WERI-Rb-1 (cell line): ENCODE data around the gene RTP3.
"Not testable (repeated sequence)": the region's sequence is repeated elsewhere in the genome, so short reads cannot be mapped to it uniquely, and the experiment has no call there.

Source experiments
- DNase-seq: peaks from one replicate; pipeline ENCODE4 v3.0.0-alpha.2; 2020
- H3K27ac ChIP-seq: fragments of 250-450 bp; sonication (Bioruptor Pico); 2 replicates; pipeline ENCODE4 v1.5.1; 2020; ENCODE audit warnings: mild to moderate bottlenecking, moderate library complexity
- H3K27me3 ChIP-seq: fragments of 250-450 bp; sonication (Bioruptor Pico); 2 replicates; pipeline ENCODE4 v1.5.1; 2021; ENCODE audit warnings: mild to moderate bottlenecking, low read depth, moderate library complexity; ENCODE audit not compliant: insufficient read depth, severe bottlenecking
- H3K36me3 ChIP-seq: fragments of 250-450 bp; sonication (Bioruptor Pico); 2 replicates; pipeline ENCODE4 v1.5.1; 2020; ENCODE audit warnings: mild to moderate bottlenecking, moderate library complexity
- H3K4me3 ChIP-seq: 2 replicates; pipeline ENCODE4 v1.5.1; 2011; ENCODE audit warnings: low read depth, mild to moderate bottlenecking, control low read depth, low read length
- H3K9me3 ChIP-seq: fragments of 250-450 bp; sonication (Bioruptor Pico); 2 replicates; pipeline ENCODE4 v1.5.1; 2021; ENCODE audit warnings: mild to moderate bottlenecking, moderate library complexity; ENCODE audit not compliant: severe bottlenecking
- TF ChIP-seq, protein P1 (sequence below): IDR thresholded peaks from 2 replicates; pipeline ENCODE4 v1.5.1; 2011; ENCODE audit warnings: low read depth, mild to moderate bottlenecking, control low read depth, inconsistent platforms, low read length

RTP3 gene

DNA sequence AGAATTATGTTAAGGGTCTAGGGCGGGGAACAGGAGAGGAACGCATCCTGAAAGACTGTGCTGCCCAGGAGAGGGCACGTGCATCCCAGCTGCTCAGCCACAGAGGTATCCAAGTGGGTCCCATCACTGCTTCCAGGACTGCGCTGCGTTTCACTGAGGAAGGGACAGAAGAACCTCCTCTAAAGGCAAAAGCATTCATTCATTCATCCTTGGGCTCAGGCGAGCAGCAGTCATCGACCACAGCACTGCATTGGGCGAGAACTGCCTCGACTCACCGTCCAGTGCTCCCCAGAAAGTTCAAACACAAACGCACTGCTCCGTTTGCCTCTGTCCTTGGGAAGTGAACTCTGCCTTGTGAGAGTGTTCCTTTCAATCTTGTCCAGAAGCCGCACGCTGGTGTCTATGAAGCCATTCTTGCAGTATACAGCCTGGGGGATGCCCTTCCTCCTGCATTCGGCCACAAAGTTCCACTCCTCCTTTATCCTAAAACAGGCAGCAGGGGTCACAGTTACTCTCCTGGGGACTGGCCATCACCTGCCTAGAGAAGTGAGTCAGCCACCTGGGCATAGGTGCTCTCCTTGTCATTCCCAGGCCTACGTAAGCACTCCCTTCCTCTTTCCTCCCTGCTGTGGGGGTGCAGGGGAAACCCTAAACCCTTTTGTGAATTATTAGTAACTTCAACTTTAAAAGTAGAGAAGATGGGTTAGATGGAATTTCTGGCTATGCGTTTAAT, 47.2 kb downstream of the RTP3 start:
- Histone ChIP-seq H3K4me3 (no peak overlapping the region), H3K36me3 (no peaks in the 10 kb centered on the region), H3K9me3 (no peaks in the 10 kb centered on the region), H3K27ac (no peak overlapping the region), H3K27me3 (no peaks in the 10 kb centered on the region)
- TF ChIP-seq, protein P1, sequence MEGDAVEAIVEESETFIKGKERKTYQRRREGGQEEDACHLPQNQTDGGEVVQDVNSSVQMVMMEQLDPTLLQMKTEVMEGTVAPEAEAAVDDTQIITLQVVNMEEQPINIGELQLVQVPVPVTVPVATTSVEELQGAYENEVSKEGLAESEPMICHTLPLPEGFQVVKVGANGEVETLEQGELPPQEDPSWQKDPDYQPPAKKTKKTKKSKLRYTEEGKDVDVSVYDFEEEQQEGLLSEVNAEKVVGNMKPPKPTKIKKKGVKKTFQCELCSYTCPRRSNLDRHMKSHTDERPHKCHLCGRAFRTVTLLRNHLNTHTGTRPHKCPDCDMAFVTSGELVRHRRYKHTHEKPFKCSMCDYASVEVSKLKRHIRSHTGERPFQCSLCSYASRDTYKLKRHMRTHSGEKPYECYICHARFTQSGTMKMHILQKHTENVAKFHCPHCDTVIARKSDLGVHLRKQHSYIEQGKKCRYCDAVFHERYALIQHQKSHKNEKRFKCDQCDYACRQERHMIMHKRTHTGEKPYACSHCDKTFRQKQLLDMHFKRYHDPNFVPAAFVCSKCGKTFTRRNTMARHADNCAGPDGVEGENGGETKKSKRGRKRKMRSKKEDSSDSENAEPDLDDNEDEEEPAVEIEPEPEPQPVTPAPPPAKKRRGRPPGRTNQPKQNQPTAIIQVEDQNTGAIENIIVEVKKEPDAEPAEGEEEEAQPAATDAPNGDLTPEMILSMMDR, result no peak
- no peak for DNase-seq

DNA sequence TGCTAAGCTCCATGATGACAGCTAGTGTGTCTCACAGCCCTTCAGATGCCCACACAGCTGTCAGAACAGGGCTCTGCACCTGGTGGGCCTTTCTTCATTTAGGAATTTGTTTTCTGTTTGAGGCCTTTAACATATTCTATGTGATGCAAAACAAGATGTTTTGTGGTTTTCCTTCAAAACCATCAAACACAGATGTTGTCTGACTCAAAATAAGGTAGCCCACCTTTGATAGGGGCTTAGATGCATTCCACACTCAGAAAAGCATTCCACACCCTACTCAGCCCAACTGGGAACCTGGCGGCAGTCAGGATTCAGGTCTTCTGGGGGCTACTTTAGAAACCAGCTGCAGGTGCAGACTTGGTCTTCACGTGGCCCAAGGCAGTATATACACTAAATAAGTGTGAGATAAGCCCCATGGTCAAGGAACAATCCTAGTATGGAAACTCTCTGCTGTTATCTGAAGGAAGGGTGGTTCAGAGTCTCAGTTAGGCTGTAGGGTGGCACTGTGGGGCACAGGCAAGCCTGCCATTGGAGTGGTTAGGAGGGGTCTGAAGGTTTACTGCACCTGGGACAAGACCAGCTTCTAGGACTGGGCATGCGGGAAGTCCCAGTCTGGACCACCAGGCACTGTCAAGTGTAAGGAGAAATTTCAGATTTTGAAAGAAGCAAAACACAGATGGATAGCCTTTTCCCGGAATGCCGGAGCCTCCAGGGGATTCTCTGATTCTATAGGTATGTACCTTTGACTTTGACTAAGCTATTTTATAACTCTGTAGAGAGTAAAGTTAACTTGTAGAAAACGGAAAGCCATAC, 48.2 kb downstream of the RTP3 start:
- Histone ChIP-seq H3K4me3 (no peak overlapping the region), H3K36me3 (no peaks in the 10 kb centered on the region), H3K9me3 (no peaks in the 10 kb centered on the region), H3K27ac (no peak overlapping the region), H3K27me3 (no peaks in the 10 kb centered on the region)
- no peak for DNase-seq
- TF ChIP-seq, protein P1, result no peak

DNA sequence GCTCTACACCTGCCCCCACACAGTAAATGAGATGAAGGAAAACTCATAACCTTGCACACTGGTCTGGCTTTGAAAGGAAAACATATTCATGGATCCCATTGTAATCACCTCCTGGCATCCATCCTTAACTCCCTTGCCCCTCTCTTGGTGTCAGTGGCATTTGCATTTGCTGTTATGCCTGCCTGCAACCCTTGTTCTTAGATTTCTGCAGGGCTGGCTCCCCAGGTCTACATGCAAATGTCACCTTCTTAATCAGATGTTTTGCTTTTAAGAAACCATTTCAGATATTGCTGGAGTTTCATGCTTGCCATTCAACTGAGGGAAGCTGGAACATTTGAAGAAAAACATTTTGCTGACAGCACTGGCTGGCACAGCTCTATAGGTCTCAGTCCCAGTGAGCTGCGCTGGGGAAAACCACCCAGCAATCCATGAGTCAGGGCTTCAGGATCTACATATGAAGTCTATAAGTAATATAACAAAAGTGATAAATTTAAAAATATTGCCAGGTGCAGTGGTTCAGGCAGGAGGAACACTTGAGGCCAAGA, 49.2 kb downstream of the RTP3 start:
- no peaks in the 10 kb centered on the region for H3K9me3 ChIP-seq
- H3K4me3 ChIP-seq, result no peak overlapping the region
- no peak overlapping the region for H3K27ac ChIP-seq
- TF ChIP-seq, protein P1, result no peak
- H3K36me3 ChIP-seq, result no peaks in the 10 kb centered on the region
- no peak for DNase-seq
- H3K27me3 ChIP-seq, result no peaks in the 10 kb centered on the region

DNA sequence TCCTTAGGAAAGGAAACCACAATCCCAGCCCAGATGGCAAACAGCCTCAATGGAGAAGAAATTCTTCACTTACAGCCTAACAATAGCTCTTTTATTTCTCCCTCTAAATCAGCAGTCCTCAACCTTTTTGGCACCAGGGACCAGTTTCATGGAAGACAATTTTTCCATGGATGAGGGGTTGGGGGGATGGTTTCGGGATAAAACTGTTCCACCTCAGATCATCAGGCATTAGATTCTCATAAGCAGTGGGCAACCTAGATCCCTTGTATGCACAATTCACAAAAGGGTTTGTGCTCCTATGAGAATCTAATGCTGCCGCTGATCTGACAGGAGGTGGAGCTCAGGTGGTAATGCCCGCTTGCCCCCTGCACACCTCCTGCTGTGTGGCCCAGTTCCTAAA, 50.8 kb downstream of the RTP3 start:
- not testable (repeated sequence) for H3K36me3 ChIP-seq, DNase-seq, H3K27me3 ChIP-seq, H3K27ac ChIP-seq, H3K4me3 ChIP-seq, H3K9me3 ChIP-seq

DNA sequence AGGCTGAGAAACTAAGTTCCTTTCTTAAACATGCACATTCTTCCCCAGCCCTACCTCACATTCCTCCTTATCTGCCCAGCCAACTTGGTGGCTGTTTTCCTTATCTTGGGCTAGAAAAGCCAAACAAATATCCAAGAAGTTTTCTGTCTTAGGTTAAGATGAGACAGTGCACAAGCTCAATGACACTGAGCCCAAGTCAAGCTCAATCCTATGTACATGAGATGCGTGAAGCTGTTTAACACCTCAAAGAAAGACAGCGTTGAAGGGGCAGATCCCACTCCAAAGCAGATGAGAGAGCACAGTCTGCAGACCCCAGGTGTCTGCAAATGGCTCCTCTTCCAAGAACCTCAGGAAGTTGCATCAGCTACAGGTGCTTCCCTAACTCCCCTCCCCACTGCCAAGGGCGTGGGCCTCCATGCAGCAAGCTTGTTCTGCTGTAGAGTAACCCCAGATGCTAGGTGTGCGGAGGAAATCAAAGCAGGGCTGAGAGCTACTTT, 51.7 kb downstream of the RTP3 start:
- H3K9me3 ChIP-seq, result no peaks in the 10 kb centered on the region
- no peaks in the 10 kb centered on the region for H3K36me3 ChIP-seq
- H3K27me3 ChIP-seq, result no peaks in the 10 kb centered on the region
- no peak overlapping the region for H3K27ac ChIP-seq
- TF ChIP-seq, protein P1, result no peak
- H3K4me3 ChIP-seq, result no peak overlapping the region
- no peak for DNase-seq

DNA sequence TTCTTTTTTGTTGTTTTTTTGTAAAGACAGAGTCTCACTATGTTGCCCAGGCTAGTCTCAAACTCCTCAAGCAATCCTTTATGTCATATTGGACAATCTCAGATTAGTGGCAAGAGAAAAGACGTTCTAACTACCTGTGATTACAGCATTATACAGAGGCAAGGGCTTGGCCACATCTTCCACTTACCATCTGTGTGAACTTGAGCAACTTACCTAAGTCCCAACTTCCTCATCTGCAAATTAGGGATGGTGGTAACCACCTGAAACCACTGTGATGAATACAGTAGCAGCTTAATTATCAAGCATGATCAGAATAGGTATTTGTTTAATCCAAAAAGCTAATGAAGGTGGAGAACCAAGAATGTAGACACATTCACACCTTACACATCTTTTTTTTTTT, 52.2 kb downstream of the RTP3 start:
- TF ChIP-seq, protein P1, result no peak
- Histone ChIP-seq H3K4me3 (no peak overlapping the region), H3K9me3 (no peaks in the 10 kb centered on the region), H3K36me3 (no peaks in the 10 kb centered on the region), H3K27me3 (no peaks in the 10 kb centered on the region), H3K27ac (no peak overlapping the region)
- no peak for DNase-seq
